Stimulated activated naive CD8-positive, alpha-beta T cell treated with anti-CD3 and anti-CD28 coated beads, Interleukin-15, Interleukin-2, amounts not matched to agents 100 ng/mL and 50 ng/mL, for 24 hours (primary cell): Measurements from ENCODE around the gene TRIM25.
A peak's percentile ranks its signal among the peaks of the same experiment; 100 is the strongest.

ENCODE experiments used
- H3K27ac Mint-ChIP-seq: one replicate; pipeline ENCODE4 v1.8.0; 2021; ENCODE audit warnings: mild to moderate bottlenecking, mixed read lengths
- H3K27me3 Mint-ChIP-seq: one replicate; pipeline ENCODE4 v1.8.0; 2021; ENCODE audit warnings: mixed read lengths
- H3K36me3 Mint-ChIP-seq: one replicate; pipeline ENCODE4 v1.8.0; 2021; ENCODE audit warnings: low read depth, mixed read lengths
- H3K4me1 Mint-ChIP-seq: one replicate; pipeline ENCODE4 v1.8.0; 2021; ENCODE audit warnings: low read depth, mixed read lengths
- H3K4me3 Mint-ChIP-seq: one replicate; pipeline ENCODE4 v1.8.0; 2021; ENCODE audit warnings: mild to moderate bottlenecking, mixed read lengths
- H3K9me3 Mint-ChIP-seq: one replicate; pipeline ENCODE4 v1.8.0; 2021; ENCODE audit warnings: mixed read lengths

TRIM25 gene

GRCh38 chr17:56912105-56912999 lies 1.5 kb downstream of the TRIM25 start:
- H3K4me1 Mint-ChIP-seq, result peaks cover 78% of the 10 kb centered on the region
- peaks cover 41% of the 10 kb centered on the region for H3K36me3 Mint-ChIP-seq
- peak overlapping the region; percentile 87 for H3K27ac Mint-ChIP-seq
- peaks cover 2% of the 10 kb centered on the region for H3K9me3 Mint-ChIP-seq
- no peaks in the 10 kb centered on the region for H3K27me3 Mint-ChIP-seq
- H3K4me3 Mint-ChIP-seq, result peak overlapping the region; percentile 95

- Mint-ChIP-seq H3K27me3 (no peaks in the 10 kb centered on the region), H3K9me3 (no peaks in the 10 kb centered on the region), H3K4me3 (peak overlapping the region; percentile 95), H3K4me1 (peaks cover 63% of the 10 kb centered on the region), H3K27ac (peak overlapping the region; percentile 57), H3K36me3 (peaks cover 56% of the 10 kb centered on the region)
Measured at GRCh38 chr17:56910509-56911235, 3.2 kb downstream of the TRIM25 start.

- Mint-ChIP-seq H3K27me3 (no peaks in the 10 kb centered on the region), H3K36me3 (peaks cover 59% of the 10 kb centered on the region), H3K9me3 (no peaks in the 10 kb centered on the region), H3K27ac (peak overlapping the region; percentile 57), H3K4me3 (peak overlapping the region; percentile 95), H3K4me1 (peaks cover 57% of the 10 kb centered on the region)
Measured at GRCh38 chr17:56909742-56910508, 3.9 kb downstream of the TRIM25 start.

- Mint-ChIP-seq H3K9me3 (no peaks in the 10 kb centered on the region), H3K27ac (peak overlapping the region; percentile 69), H3K4me3 (peak overlapping the region; percentile 19), H3K36me3 (peaks cover 77% of the 10 kb centered on the region), H3K4me1 (peaks cover 54% of the 10 kb centered on the region), H3K27me3 (no peaks in the 10 kb centered on the region)
Measured at GRCh38 chr17:56908001-56908542, 5.8 kb downstream of the TRIM25 start.

GRCh38 chr17:56903560-56903959 lies 10.3 kb downstream of the TRIM25 start:
- Mint-ChIP-seq H3K4me3 (no peak overlapping the region), H3K27ac (no peak overlapping the region), H3K9me3 (no peaks in the 10 kb centered on the region), H3K27me3 (no peaks in the 10 kb centered on the region), H3K36me3 (peaks cover 85% of the 10 kb centered on the region), H3K4me1 (peaks cover 15% of the 10 kb centered on the region)

GRCh38 chr17:56902348-56902747 lies 11.5 kb downstream of the TRIM25 start:
- Mint-ChIP-seq H3K27me3 (no peaks in the 10 kb centered on the region), H3K36me3 (peaks cover 85% of the 10 kb centered on the region), H3K27ac (no peak overlapping the region), H3K4me3 (no peak overlapping the region), H3K4me1 (peaks cover 12% of the 10 kb centered on the region), H3K9me3 (no peaks in the 10 kb centered on the region)

- Mint-ChIP-seq H3K4me3 (no peak overlapping the region), H3K9me3 (no peaks in the 10 kb centered on the region), H3K4me1 (peaks cover 14% of the 10 kb centered on the region), H3K27ac (no peak overlapping the region), H3K27me3 (no peaks in the 10 kb centered on the region), H3K36me3 (peaks cover 84% of the 10 kb centered on the region)
Measured at GRCh38 chr17:56899403-56899802, 14.4 kb downstream of the TRIM25 start.

- Mint-ChIP-seq H3K9me3 (no peaks in the 10 kb centered on the region), H3K27ac (no peak overlapping the region), H3K4me1 (peaks cover 14% of the 10 kb centered on the region), H3K36me3 (peaks cover 84% of the 10 kb centered on the region), H3K4me3 (no peak overlapping the region), H3K27me3 (no peaks in the 10 kb centered on the region)
Measured at GRCh38 chr17:56898874-56899273, 15.0 kb downstream of the TRIM25 start.

- Mint-ChIP-seq H3K36me3 (peaks cover 85% of the 10 kb centered on the region), H3K9me3 (no peaks in the 10 kb centered on the region), H3K27ac (no peak overlapping the region), H3K4me1 (peaks cover 14% of the 10 kb centered on the region), H3K4me3 (no peak overlapping the region), H3K27me3 (no peaks in the 10 kb centered on the region)
Measured at GRCh38 chr17:56897646-56898424, 16.0 kb downstream of the TRIM25 start.

- H3K27ac Mint-ChIP-seq, result no peak overlapping the region
- H3K27me3 Mint-ChIP-seq, result no peaks in the 10 kb centered on the region
- H3K36me3 Mint-ChIP-seq, result peaks cover 85% of the 10 kb centered on the region
Measured at GRCh38 chr17:56896968-56897359, 16.9 kb downstream of the TRIM25 start.

GRCh38 chr17:56896217-56896967 lies 17.5 kb downstream of the TRIM25 start:
- Mint-ChIP-seq H3K9me3 (no peaks in the 10 kb centered on the region), H3K27me3 (no peaks in the 10 kb centered on the region), H3K4me3 (no peak overlapping the region), H3K27ac (no peak overlapping the region), H3K4me1 (peaks cover 14% of the 10 kb centered on the region), H3K36me3 (peaks cover 82% of the 10 kb centered on the region)

More at GRCh38 chr17:56896968-56897359, 16.9 kb downstream of the TRIM25 start:
- H3K9me3 Mint-ChIP-seq, result no peaks in the 10 kb centered on the region
- no peak overlapping the region for H3K4me3 Mint-ChIP-seq
- H3K4me1 Mint-ChIP-seq, result peaks cover 14% of the 10 kb centered on the region

- Mint-ChIP-seq H3K27me3 (no peaks in the 10 kb centered on the region), H3K27ac (peak overlapping the region; percentile 32), H3K4me3 (no peak overlapping the region), H3K9me3 (no peaks in the 10 kb centered on the region), H3K36me3 (peaks cover 87% of the 10 kb centered on the region), H3K4me1 (peaks cover 14% of the 10 kb centered on the region)
Measured at GRCh38 chr17:56894859-56895455, 18.9 kb downstream of the TRIM25 start.

GRCh38 chr17:56893503-56893902 lies 20.3 kb downstream of the TRIM25 start:
- Mint-ChIP-seq H3K36me3 (peaks cover 91% of the 10 kb centered on the region), H3K27me3 (no peaks in the 10 kb centered on the region), H3K4me1 (peaks cover 14% of the 10 kb centered on the region), H3K27ac (no peak overlapping the region), H3K4me3 (no peak overlapping the region), H3K9me3 (no peaks in the 10 kb centered on the region)
